IPS-18c (cell line): ENCODE measurements around the gene ARPC1A.

Experiments
- H3K4me3 ChIP-seq: 2 replicates; pipeline ENCODE4 v1.7.0; 2013; ENCODE audit warnings: low read depth, mild to moderate bottlenecking, low read length, moderate library complexity; ENCODE audit not compliant: insufficient read depth
- H3K9me3 ChIP-seq: one replicate; pipeline ENCODE4 v1.6.1; 2013; ENCODE audit warnings: mild to moderate bottlenecking, low read length, moderate library complexity; ENCODE audit not compliant: control insufficient read depth, insufficient read depth

ARPC1A gene

GRCh38 chr7:99394188-99394502 is 68.4 kb downstream of the ARPC1A start:
- no peak overlapping the region for H3K4me3 ChIP-seq
- H3K9me3 ChIP-seq, result no peaks in the 10 kb centered on the region

- H3K4me3 ChIP-seq, result no peak overlapping the region
- H3K9me3 ChIP-seq, result no peaks in the 10 kb centered on the region
Measured at GRCh38 chr7:99395616-99396327, 70.1 kb downstream of the ARPC1A start.

GRCh38 chr7:99396418-99397296 is 71.0 kb downstream of the ARPC1A start:
- Histone ChIP-seq H3K4me3 (no peak overlapping the region), H3K9me3 (no peaks in the 10 kb centered on the region)

- Histone ChIP-seq H3K4me3 (no peak overlapping the region), H3K9me3 (no peaks in the 10 kb centered on the region)
Measured at GRCh38 chr7:99397297-99397983, 71.7 kb downstream of the ARPC1A start.

GRCh38 chr7:99398891-99399445 is 73.3 kb downstream of the ARPC1A start:
- Histone ChIP-seq H3K4me3 (no peak overlapping the region), H3K9me3 (no peaks in the 10 kb centered on the region)

GRCh38 chr7:99399597-99399996 is 73.9 kb downstream of the ARPC1A start:
- no peaks in the 10 kb centered on the region for H3K9me3 ChIP-seq

GRCh38 chr7:99402854-99403253 is 77.2 kb downstream of the ARPC1A start:
- Histone ChIP-seq H3K9me3 (no peaks in the 10 kb centered on the region), H3K4me3 (no peak overlapping the region)

More at GRCh38 chr7:99399597-99399996, 73.9 kb downstream of the ARPC1A start:
- no peak overlapping the region for H3K4me3 ChIP-seq

GRCh38 chr7:99403764-99404163 is 78.1 kb downstream of the ARPC1A start:
- H3K4me3 ChIP-seq, result no peak overlapping the region
- H3K9me3 ChIP-seq, result no peaks in the 10 kb centered on the region

GRCh38 chr7:99404235-99404976 is 78.7 kb downstream of the ARPC1A start:
- H3K4me3 ChIP-seq, result no peak overlapping the region
- no peaks in the 10 kb centered on the region for H3K9me3 ChIP-seq

GRCh38 chr7:99404977-99405320 is 79.3 kb downstream of the ARPC1A start:
- no peak overlapping the region for H3K4me3 ChIP-seq
- no peaks in the 10 kb centered on the region for H3K9me3 ChIP-seq

- Histone ChIP-seq H3K9me3 (no peaks in the 10 kb centered on the region), H3K4me3 (no peak overlapping the region)
Measured at GRCh38 chr7:99406557-99406956, 80.9 kb downstream of the ARPC1A start.

GRCh38 chr7:99407872-99408378 is 82.2 kb downstream of the ARPC1A start:
- H3K4me3 ChIP-seq, result peak overlapping the region; percentile 98

GRCh38 chr7:99408379-99409191 is 82.9 kb downstream of the ARPC1A start, which contains the start of the genes BUD31 and PDAP1:
Gene BUD31 (plus strand): TSS chr7:99408969. CDS start chr7:99411093, 2,124 bp downstream.
Gene PDAP1 (minus strand): TSS chr7:99408597. CDS start chr7:99408548, 49 bp downstream.
- peak within 1 kb of the TSS; percentile 98 for H3K4me3 ChIP-seq
- no peaks in the 10 kb centered on the region for H3K9me3 ChIP-seq

More at GRCh38 chr7:99407872-99408378, 82.2 kb downstream of the ARPC1A start:
- no peaks in the 10 kb centered on the region for H3K9me3 ChIP-seq

GRCh38 chr7:99409192-99409572 is 83.5 kb downstream of the ARPC1A start:
- Histone ChIP-seq H3K4me3 (peak overlapping the region; percentile 98), H3K9me3 (no peaks in the 10 kb centered on the region)

GRCh38 chr7:99409806-99410205 is 84.1 kb downstream of the ARPC1A start:
- Histone ChIP-seq H3K9me3 (no peaks in the 10 kb centered on the region), H3K4me3 (peak overlapping the region; percentile 98)

GRCh38 chr7:99410635-99411034 is 84.9 kb downstream of the ARPC1A start:
- Histone ChIP-seq H3K9me3 (no peaks in the 10 kb centered on the region), H3K4me3 (no peak overlapping the region)
